ENCODE data around the gene SSBP3.

SSBP3 gene

GRCh38 chr1:54302951-54303843 is 103.0 kb downstream of the SSBP3 start:
- DNase-seq: no peak

GRCh38 chr1:54302549-54302948 is 103.6 kb downstream of the SSBP3 start:
- DNase-seq: no peak

- DNase-seq: no peak
Measured at GRCh38 chr1:54301497-54301896, 104.7 kb downstream of the SSBP3 start.

- no peak for DNase-seq
Measured at GRCh38 chr1:54300401-54300800, 105.8 kb downstream of the SSBP3 start.

GRCh38 chr1:54299037-54299436 is 107.2 kb downstream of the SSBP3 start:
- no peak for DNase-seq

- no peak for DNase-seq
Measured at GRCh38 chr1:54298284-54299033, 107.7 kb downstream of the SSBP3 start.

- no peak for DNase-seq
Measured at GRCh38 chr1:54297596-54298283, 108.5 kb downstream of the SSBP3 start.

GRCh38 chr1:54296666-54297065 is 109.5 kb downstream of the SSBP3 start:
- no peak for DNase-seq

- DNase-seq: no peak
Measured at GRCh38 chr1:54294887-54295286, 111.3 kb downstream of the SSBP3 start.

- no peak for DNase-seq
Measured at GRCh38 chr1:54292002-54292911, 113.9 kb downstream of the SSBP3 start.

- no peak for DNase-seq
Measured at GRCh38 chr1:54291276-54292001, 114.8 kb downstream of the SSBP3 start.

GRCh38 chr1:54290506-54291184 is 115.5 kb downstream of the SSBP3 start:
- no peak for DNase-seq

GRCh38 chr1:54289712-54290233 is 116.4 kb downstream of the SSBP3 start:
- DNase-seq: no peak

- DNase-seq: no peak
Measured at GRCh38 chr1:54287801-54288211, 118.4 kb downstream of the SSBP3 start.

- peak; percentile 63 for DNase-seq
Measured at GRCh38 chr1:54287176-54287650, 119.0 kb downstream of the SSBP3 start.

GRCh38 chr1:54285815-54286345 is 120.3 kb downstream of the SSBP3 start:
- DNase-seq: no peak

- DNase-seq: peak; percentile 39
Measured at GRCh38 chr1:54284781-54285529, 121.2 kb downstream of the SSBP3 start.

- no peak for DNase-seq
Measured at GRCh38 chr1:54283635-54284385, 122.4 kb downstream of the SSBP3 start.

All from CD4-positive, alpha-beta T cell treated with Interferon gamma for 1 hour (primary cell).